ENCODE data around the gene DHRSX. TPM values are rescaled to one million over a fixed set of nuclear protein-coding genes. Genes with fewer than 3 reads are reported as not detected.
"Not testable (repeated sequence)": the region's sequence is repeated elsewhere in the genome, so short reads cannot be mapped to it uniquely, and the experiment has no call there.

The DHRSX gene
- total RNA-seq, 4 donors from 2014 or later = 8.2 to 35.7 (median 16.1) TPM

DNA sequence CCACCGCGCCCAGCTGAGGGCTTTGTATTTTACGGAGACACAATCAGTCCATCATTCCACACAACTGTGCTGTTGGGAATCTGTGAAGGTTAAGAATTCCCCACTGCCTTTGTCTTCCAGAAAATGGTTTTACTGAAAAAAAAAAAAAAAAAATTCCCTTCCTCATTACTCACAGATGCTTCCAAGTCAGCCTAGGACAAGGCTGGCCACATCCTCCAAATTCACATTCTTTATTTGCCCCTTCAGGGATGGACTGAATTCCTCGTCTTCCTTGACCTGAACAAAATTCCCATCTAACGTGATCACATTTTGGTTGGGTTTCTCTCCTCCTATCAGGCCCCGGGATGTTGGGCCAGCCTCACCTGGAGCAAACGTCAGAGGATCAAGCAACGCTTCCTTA is 130.3 kb downstream of the DHRSX start:
- Histone ChIP-seq H3K27me3 (no peaks in the 10 kb centered on the region), H3K4me1 (no peaks in the 10 kb centered on the region), H3K4me3 (no peak overlapping the region), H3K9me3 (no peaks in the 10 kb centered on the region), H3K27ac (no peak overlapping the region), H3K36me3 (no peaks in the 10 kb centered on the region)
- no peak for DNase-seq (ENCODE audit: low spot score in 2 of 2)
- WGBS = 92% methylated on average over 8 of the region's 8 CpGs
- TF ChIP-seq, protein P1, sequence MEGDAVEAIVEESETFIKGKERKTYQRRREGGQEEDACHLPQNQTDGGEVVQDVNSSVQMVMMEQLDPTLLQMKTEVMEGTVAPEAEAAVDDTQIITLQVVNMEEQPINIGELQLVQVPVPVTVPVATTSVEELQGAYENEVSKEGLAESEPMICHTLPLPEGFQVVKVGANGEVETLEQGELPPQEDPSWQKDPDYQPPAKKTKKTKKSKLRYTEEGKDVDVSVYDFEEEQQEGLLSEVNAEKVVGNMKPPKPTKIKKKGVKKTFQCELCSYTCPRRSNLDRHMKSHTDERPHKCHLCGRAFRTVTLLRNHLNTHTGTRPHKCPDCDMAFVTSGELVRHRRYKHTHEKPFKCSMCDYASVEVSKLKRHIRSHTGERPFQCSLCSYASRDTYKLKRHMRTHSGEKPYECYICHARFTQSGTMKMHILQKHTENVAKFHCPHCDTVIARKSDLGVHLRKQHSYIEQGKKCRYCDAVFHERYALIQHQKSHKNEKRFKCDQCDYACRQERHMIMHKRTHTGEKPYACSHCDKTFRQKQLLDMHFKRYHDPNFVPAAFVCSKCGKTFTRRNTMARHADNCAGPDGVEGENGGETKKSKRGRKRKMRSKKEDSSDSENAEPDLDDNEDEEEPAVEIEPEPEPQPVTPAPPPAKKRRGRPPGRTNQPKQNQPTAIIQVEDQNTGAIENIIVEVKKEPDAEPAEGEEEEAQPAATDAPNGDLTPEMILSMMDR (IDR thresholded peaks at IDR 0.05) = no peak
- TF ChIP-seq POLR2AphosphoS5 (IDR thresholded peaks at IDR 0.05) (no peak), POLR2A (IDR thresholded peaks at IDR 0.05) (no peak), EP300 (IDR thresholded peaks at IDR 0.05) (no peak)

DNA sequence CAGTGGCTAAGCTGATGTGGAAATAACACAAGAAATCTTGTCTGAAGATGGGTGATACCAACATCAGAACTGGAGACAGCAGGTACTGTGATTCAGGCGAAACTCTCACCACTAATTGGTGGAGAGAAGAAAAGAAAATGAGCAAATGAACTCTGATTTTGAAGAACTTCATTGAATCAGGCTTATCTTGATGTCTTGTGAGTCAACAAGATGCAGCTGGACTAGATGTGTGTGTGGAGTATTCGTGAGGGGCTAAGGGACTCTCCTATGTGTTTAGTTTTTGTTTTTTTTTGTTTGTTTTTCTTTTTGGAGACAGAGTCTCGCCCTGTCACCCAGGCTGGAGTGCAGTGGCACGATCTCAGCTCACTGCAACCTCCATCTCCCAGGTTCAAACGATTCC is 131.6 kb downstream of the DHRSX start:
- H3K4me1 ChIP-seq = no peaks in the 10 kb centered on the region
- no peak overlapping the region for H3K27ac ChIP-seq
- no peaks in the 10 kb centered on the region for H3K36me3 ChIP-seq
- no peak for TF ChIP-seq POLR2A (IDR thresholded peaks at IDR 0.05)
- no peak for TF ChIP-seq POLR2AphosphoS5 (IDR thresholded peaks at IDR 0.05)
- TF ChIP-seq, protein P1 (IDR thresholded peaks at IDR 0.05) = no peak
- TF ChIP-seq EP300 (IDR thresholded peaks at IDR 0.05) = no peak
- H3K27me3 ChIP-seq = no peaks in the 10 kb centered on the region
- no peak for DNase-seq (ENCODE audit: low spot score in 2 of 2)
- H3K4me3 ChIP-seq = no peak overlapping the region
- WGBS = 95% methylated on average over 5 of the region's 5 CpGs
- H3K9me3 ChIP-seq = no peaks in the 10 kb centered on the region

DNA sequence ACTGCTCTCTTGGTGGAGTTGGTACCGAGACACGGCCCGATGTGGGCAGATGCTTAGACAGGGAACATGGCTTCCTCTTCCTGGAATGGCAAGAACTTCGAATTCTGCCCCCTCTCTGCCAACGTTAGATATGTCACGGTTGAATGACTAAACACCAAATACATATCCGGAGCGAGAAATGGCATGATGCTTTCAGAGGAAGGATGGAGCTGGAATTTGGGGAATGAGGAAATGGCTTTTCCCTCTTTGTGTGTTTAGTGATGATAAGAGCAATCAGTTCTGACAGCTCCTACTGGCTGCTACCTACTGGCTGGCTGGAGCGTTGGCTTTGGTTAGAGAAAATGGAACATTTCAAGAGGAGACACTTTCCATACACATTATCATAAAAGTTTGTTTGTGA is 140.0 kb downstream of the DHRSX start:
- TF ChIP-seq POLR2A (IDR thresholded peaks at IDR 0.05) (no peak), POLR2AphosphoS5 (IDR thresholded peaks at IDR 0.05) (no peak), EP300 (IDR thresholded peaks at IDR 0.05) (no peak)
- TF ChIP-seq, protein P1 (IDR thresholded peaks at IDR 0.05) = no peak
- Histone ChIP-seq H3K4me1 (no peaks in the 10 kb centered on the region), H3K36me3 (no peaks in the 10 kb centered on the region), H3K4me3 (no peak overlapping the region), H3K27ac (no peak overlapping the region), H3K9me3 (no peaks in the 10 kb centered on the region), H3K27me3 (no peaks in the 10 kb centered on the region)
- 89% methylated on average over 9 of the region's 9 CpGs for WGBS
- DNase-seq (ENCODE audit: low spot score in 2 of 2) = no peak

DNA sequence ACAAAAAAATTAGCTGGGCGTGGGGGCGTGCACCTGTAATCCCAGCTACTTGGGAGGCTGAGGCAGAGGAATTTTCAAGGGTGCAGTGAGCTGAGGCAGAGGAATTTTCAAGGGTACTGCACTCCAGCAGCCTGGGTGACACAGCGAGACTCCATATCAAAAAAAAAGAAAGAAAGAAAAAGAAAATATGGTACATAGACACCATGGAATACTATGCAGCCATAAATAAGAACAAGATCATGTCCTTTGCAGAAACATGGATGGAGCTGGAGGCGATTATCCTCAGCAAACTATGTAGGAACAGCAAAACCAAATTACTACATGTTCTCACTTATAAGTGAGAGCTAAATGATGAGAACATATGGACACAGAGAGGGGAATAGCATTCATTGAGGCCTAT is 141.3 kb downstream of the DHRSX start:
- not testable (repeated sequence) for H3K9me3 ChIP-seq; DNase-seq (ENCODE audit: low spot score in 2 of 2); H3K27ac ChIP-seq; H3K4me3 ChIP-seq; H3K4me1 ChIP-seq; H3K27me3 ChIP-seq; H3K36me3 ChIP-seq
- WGBS = 99% methylated on average over 4 of the region's 4 CpGs

DNA sequence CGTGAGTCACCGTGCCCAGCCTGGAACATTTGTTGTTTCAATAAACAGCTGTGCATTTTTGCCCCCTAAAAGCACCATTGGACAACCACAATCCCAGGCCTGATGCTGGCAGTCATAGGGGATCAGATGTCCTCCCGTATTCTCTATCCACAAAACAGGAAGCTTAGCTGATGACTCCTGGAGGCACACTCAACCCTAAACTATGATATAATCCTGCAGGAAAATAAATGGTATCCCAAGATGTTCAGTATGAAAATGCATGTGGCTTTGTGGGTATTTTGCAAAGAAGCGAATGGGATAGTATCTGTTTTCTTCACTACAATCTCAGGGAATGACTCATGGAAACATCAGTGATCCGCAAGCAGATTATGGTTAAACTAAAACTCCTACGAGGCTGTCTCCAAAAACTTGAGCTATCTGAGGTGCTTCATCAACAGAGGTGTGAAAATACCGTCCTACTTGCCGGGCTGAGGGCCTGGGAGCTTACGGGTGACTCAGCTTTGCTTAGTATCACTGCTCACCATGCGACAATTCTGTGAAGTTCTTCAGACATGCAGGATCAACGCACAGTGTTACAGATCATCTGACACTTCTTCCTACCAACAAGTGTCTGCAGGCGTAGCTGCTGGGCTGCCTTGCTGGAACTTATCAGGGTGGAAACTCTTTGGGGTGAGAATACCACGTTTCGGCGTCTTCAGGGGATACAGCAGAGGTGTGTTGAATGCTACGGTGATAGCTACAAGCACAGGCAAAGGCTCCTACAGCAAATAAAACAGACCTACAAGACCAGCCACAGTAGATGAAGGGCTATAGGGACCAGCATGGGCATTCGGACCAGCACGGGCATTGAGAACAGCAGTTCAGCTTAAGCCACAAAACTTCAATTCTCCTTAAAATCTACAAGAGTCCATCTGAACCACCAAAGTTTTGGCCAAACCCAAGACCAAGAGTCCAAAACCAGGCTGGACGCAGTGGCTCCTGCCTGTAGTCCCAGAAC is 148.5 kb downstream of the DHRSX start:
- no peaks in the 10 kb centered on the region for H3K4me1 ChIP-seq
- no peak overlapping the region for H3K4me3 ChIP-seq
- no peaks in the 10 kb centered on the region for H3K27me3 ChIP-seq
- H3K9me3 ChIP-seq = no peaks in the 10 kb centered on the region
- TF ChIP-seq POLR2A (IDR thresholded peaks at IDR 0.05) (no peak), POLR2AphosphoS5 (IDR thresholded peaks at IDR 0.05) (no peak), EP300 (IDR thresholded peaks at IDR 0.05) (no peak)
- TF ChIP-seq, protein P1 (IDR thresholded peaks at IDR 0.05) = no peak
- no peaks in the 10 kb centered on the region for H3K36me3 ChIP-seq
- WGBS = 92% methylated on average over 19 of the region's 19 CpGs
- no peak for DNase-seq (ENCODE audit: low spot score in 2 of 2)
- no peak overlapping the region for H3K27ac ChIP-seq
